HG02938 (cell line): Measurements from ENCODE around the gene MPZL3.
"Not testable (repeated sequence)": the region's sequence is repeated elsewhere in the genome, so short reads cannot be mapped to it uniquely, and the experiment has no call there.

ENCODE experiments used
- ATAC-seq: cut with Tn5 transposase; IDR thresholded peaks from one replicate; pipeline ENCODE4 v1.9.1; 2021; ENCODE audit warnings: mild to moderate bottlenecking, moderate library complexity; ENCODE audit not compliant: unreplicated experiment

The MPZL3 gene

GRCh38 chr11:118190942-118191506, 61.1 kb downstream of the MPZL3 start:
- ATAC-seq: not testable (repeated sequence)

GRCh38 chr11:118186346-118187107, 65.6 kb downstream of the MPZL3 start:
- no peak for ATAC-seq

DNA sequence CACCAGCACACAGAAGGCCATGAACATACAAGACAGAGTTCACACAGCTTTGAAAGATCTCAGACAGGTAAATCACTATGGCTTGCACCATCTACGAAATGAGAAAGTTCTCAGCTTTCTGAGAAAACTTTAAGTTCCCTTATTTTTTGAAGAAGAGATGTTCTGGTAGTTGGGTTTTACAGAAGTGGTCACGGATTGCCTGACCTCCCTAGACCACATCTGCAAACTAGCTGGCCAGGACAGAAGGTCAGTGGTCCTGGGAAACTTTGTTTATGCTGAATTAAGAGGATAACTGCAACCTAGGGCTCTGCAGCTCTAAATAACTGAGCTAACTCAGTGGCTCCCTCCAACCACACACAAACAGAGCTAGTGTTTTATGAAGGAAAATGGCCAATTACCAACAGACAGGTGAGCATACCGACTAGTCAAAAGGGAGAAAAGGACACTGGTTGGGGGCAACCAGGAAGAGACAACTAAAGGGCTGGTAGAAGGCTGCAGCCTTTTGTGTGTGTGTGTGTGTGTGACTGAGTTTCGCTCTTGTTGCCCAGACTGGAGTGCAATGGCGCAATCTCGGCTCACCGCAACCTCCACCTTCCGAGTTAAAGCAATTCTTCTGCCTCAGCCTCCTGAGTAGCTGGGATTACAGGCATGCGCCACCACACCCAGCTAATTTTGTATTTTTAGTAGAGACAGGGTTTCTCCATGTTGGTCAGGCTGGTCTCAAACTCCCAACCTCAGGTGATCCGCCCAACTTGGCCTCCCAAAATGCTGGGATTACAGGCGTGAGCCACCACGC, 67.2 kb downstream of the MPZL3 start:
- ATAC-seq: no peak

DNA sequence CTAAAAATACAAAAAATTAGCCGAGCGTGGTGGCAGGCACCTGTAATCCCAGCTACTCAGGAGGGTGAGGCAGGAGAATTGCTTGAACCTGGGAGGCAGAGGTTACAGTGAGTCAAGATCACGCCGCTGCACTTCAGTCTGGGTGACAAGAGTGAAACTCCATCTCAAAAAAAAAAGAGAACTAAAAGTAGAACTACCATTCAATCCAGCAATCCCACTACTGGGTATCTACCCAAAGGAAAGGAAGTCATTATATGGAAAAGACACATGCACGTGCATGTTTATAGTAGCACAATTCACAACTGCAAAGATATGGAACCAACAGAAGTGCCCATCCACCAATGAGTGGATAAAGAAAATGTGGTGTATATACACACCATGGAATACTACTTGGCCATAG, 68.5 kb downstream of the MPZL3 start:
- ATAC-seq: not testable (repeated sequence)

- ATAC-seq: no peak
Observed at GRCh38 chr11:118180300-118180703, 71.9 kb downstream of the MPZL3 start.

- ATAC-seq: no peak
Observed at GRCh38 chr11:118176778-118177134, 75.4 kb downstream of the MPZL3 start.
